ENCODE results near the gene TGFBRAP1.
"Not testable (repeated sequence)": the region's sequence is repeated elsewhere in the genome, so short reads cannot be mapped to it uniquely, and the experiment has no call there.

TGFBRAP1 gene

GRCh38 chr2:105329197-105329554 lies 359 bp downstream of the TGFBRAP1 start:
- Mint-ChIP-seq H3K4me1 (ENCODE audit: low read depth) (peaks cover 44% of the 10 kb centered on the region), H3K4me3 (peak overlapping the region; percentile 96), H3K27ac (peak overlapping the region; percentile 96), H3K9me3 (ENCODE audit: low read depth) (no peaks in the 10 kb centered on the region), H3K27me3 (no peaks in the 10 kb centered on the region), H3K36me3 (peaks cover 3% of the 10 kb centered on the region)

DNA sequence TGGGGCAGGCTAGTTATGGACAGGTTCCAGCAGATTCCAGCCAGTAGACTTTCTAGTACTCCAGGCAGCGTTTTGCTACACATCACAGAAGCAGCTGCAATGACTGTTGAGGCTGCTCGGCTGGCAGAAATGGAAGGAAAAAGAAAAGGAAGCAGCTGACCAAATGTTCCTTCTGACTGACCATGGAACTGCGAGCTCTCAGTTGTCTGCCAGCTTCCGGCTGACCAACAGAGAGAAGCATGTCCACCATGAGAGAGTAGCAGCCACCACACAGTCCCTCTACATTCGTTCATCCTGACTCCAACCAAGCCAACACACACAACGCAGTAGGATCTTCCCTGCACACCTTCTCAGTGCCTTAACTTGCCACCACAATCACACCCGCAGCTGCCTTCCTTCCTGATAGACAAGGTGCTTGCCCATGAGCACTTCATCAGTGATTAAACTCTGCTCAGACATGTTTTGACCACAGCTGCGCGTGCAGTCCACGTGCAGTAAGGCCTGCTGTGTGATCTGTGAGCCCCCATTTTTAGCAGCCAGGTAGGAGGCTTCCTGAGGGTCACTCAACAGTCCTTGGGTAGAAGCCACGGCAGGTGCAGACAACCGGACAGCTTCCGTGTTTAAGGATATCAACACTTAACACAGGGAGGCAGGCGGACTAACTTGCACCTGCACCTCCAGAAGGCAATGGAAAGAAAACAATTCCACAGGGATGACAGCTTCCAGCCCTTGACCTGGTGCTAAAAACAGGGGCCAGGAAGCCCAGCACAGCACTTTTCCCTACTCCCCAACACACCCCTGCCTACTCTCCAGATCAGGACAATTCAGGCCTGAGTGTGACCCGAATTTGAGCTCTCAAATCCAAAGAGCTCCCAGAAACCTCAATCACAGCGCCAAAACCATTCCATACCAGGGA lies 996 bp downstream of the TGFBRAP1 start:
- peak overlapping the region; percentile 96 for H3K4me3 Mint-ChIP-seq
- no peaks in the 10 kb centered on the region for H3K9me3 Mint-ChIP-seq (ENCODE audit: low read depth)
- no peaks in the 10 kb centered on the region for H3K27me3 Mint-ChIP-seq
- H3K36me3 Mint-ChIP-seq, result peaks cover 3% of the 10 kb centered on the region
- H3K27ac Mint-ChIP-seq, result peak overlapping the region; percentile 96
- peaks cover 50% of the 10 kb centered on the region for H3K4me1 Mint-ChIP-seq (ENCODE audit: low read depth)

- peaks cover 59% of the 10 kb centered on the region for H3K4me1 Mint-ChIP-seq (ENCODE audit: low read depth)
- peak overlapping the region; percentile 96 for H3K27ac Mint-ChIP-seq
- peak overlapping the region; percentile 96 for H3K4me3 Mint-ChIP-seq
- H3K36me3 Mint-ChIP-seq, result peaks cover 3% of the 10 kb centered on the region
- H3K9me3 Mint-ChIP-seq (ENCODE audit: low read depth), result no peaks in the 10 kb centered on the region
- H3K27me3 Mint-ChIP-seq, result no peaks in the 10 kb centered on the region
Measured at GRCh38 chr2:105327690-105328089, 1.8 kb downstream of the TGFBRAP1 start.

- Mint-ChIP-seq H3K4me1 (ENCODE audit: low read depth) (peaks cover 63% of the 10 kb centered on the region), H3K27ac (peak overlapping the region; percentile 96)
- H3K36me3 Mint-ChIP-seq; H3K9me3 Mint-ChIP-seq (ENCODE audit: low read depth); H3K4me3 Mint-ChIP-seq; H3K27me3 Mint-ChIP-seq: not testable (repeated sequence)
Measured at GRCh38 chr2:105327271-105327670, 2.3 kb downstream of the TGFBRAP1 start.

DNA sequence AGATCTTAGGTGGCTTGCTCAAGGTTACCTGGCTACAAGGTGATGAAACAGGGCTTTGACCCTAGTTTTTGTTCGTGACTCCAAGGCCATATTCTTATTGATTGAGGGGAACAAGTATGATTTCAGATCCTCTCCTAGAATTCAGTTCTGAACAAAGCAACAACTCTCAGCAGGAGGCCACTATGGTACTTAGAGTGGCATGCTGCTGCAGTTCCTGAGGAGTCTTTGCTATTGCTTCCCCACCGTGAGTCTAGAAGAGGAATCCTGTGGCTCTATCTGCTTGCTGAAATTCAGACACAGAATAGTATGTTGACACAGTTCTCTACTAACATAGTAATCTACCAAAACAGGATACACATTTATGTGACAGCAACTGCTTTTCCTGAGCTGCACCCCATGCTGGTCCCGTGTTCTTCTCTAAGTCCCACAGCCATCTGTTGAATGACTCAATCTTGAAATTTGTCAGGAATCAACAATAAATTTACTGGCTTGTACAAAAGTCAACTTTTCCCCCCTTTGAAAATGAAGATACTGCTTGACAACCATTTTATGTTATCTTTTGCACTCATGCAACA lies 4.1 kb downstream of the TGFBRAP1 start:
- Mint-ChIP-seq H3K27me3 (no peaks in the 10 kb centered on the region), H3K36me3 (peaks cover 3% of the 10 kb centered on the region), H3K27ac (no peak overlapping the region), H3K9me3 (ENCODE audit: low read depth) (no peaks in the 10 kb centered on the region), H3K4me3 (no peak overlapping the region), H3K4me1 (ENCODE audit: low read depth) (peaks cover 65% of the 10 kb centered on the region)

DNA sequence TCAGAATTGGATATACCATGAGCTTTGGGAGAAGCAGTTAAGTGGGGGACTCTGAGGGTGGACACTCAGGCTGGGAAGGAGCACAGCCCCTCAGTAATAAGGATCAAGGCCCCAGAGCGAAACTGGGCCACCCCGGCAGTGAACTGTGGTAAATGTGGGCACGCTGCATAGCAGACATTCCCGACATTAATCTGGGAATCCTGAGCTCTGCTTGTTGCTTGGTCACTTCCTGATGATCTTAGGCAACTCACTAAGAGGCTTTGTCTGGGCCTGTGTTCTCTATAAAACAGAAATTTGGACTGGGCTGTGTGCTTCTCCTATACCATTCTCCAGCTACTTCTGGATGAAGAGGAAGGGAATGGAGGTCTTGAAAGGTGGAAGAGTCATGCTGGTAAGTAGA lies 4.8 kb downstream of the TGFBRAP1 start:
- no peaks in the 10 kb centered on the region for H3K9me3 Mint-ChIP-seq (ENCODE audit: low read depth)
- no peak overlapping the region for H3K4me3 Mint-ChIP-seq
- H3K36me3 Mint-ChIP-seq, result peaks cover 3% of the 10 kb centered on the region
- H3K4me1 Mint-ChIP-seq (ENCODE audit: low read depth), result peaks cover 65% of the 10 kb centered on the region
- H3K27ac Mint-ChIP-seq, result peak overlapping the region; percentile 4
- no peaks in the 10 kb centered on the region for H3K27me3 Mint-ChIP-seq

DNA sequence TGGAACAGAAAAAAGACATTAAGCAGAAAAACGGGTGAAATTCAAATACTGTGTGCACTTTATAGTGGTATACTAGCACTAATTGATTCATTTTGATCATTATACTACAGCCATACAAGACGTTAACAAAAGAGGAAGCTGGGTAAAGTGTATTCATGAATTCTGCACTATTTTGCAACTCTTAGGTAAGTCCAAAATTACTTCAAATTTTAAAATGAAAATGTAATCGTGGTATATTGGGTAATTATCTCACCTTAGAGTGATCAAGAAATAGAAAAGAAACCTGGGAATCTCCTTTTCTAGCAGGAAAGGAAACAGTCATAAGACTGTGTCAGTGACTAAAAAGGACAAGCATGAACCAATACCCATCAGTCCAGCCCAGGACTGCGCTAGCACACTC lies 5.4 kb downstream of the TGFBRAP1 start:
- no peak overlapping the region for H3K4me3 Mint-ChIP-seq
- H3K4me1 Mint-ChIP-seq (ENCODE audit: low read depth), result peaks cover 64% of the 10 kb centered on the region
- H3K9me3 Mint-ChIP-seq (ENCODE audit: low read depth), result no peaks in the 10 kb centered on the region
- H3K27me3 Mint-ChIP-seq, result no peaks in the 10 kb centered on the region
- H3K36me3 Mint-ChIP-seq, result peaks cover 3% of the 10 kb centered on the region
- peak overlapping the region; percentile 9 for H3K27ac Mint-ChIP-seq

- H3K27me3 Mint-ChIP-seq, result no peaks in the 10 kb centered on the region
- H3K9me3 Mint-ChIP-seq (ENCODE audit: low read depth), result no peaks in the 10 kb centered on the region
- peaks cover 59% of the 10 kb centered on the region for H3K4me1 Mint-ChIP-seq (ENCODE audit: low read depth)
- no peaks in the 10 kb centered on the region for H3K36me3 Mint-ChIP-seq
- H3K4me3 Mint-ChIP-seq, result no peak overlapping the region
- peak overlapping the region; percentile 12 for H3K27ac Mint-ChIP-seq
Measured at GRCh38 chr2:105323111-105323510, 6.4 kb downstream of the TGFBRAP1 start.

- no peaks in the 10 kb centered on the region for H3K9me3 Mint-ChIP-seq (ENCODE audit: low read depth)
- no peaks in the 10 kb centered on the region for H3K27me3 Mint-ChIP-seq
- H3K36me3 Mint-ChIP-seq, result no peaks in the 10 kb centered on the region
- H3K4me3 Mint-ChIP-seq, result no peak overlapping the region
- peaks cover 59% of the 10 kb centered on the region for H3K4me1 Mint-ChIP-seq (ENCODE audit: low read depth)
- H3K27ac Mint-ChIP-seq, result peak overlapping the region; percentile 5
Measured at GRCh38 chr2:105321875-105322646, 7.5 kb downstream of the TGFBRAP1 start.

GRCh38 chr2:105320651-105321215 lies 8.8 kb downstream of the TGFBRAP1 start:
- Mint-ChIP-seq H3K27me3 (no peaks in the 10 kb centered on the region), H3K4me3 (no peak overlapping the region), H3K4me1 (ENCODE audit: low read depth) (peaks cover 56% of the 10 kb centered on the region), H3K27ac (no peak overlapping the region), H3K36me3 (no peaks in the 10 kb centered on the region), H3K9me3 (ENCODE audit: low read depth) (no peaks in the 10 kb centered on the region)

- Mint-ChIP-seq H3K9me3 (ENCODE audit: low read depth) (no peaks in the 10 kb centered on the region), H3K4me3 (no peak overlapping the region), H3K4me1 (ENCODE audit: low read depth) (peaks cover 46% of the 10 kb centered on the region)
Measured at GRCh38 chr2:105317937-105318336, 11.6 kb downstream of the TGFBRAP1 start.

DNA sequence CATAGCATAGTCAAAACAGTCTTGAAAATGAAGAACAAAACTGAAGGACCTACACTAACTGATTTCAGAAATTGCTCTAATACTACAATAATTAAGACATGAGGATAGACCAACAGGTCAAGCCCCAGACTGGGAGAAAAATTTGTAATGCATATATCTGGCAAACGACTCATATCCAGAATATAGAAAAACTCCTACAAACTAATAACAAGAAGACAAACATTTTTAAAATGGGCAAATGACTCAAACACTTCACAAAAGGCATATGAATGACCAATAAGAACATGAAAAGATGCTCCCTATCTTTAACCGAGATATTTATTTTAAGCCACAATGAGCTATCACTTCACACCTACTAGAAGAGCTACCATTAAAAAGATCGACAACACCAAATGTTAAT lies 14.2 kb downstream of the TGFBRAP1 start:
- Mint-ChIP-seq H3K4me1 (ENCODE audit: low read depth) (peaks cover 36% of the 10 kb centered on the region), H3K36me3 (no peaks in the 10 kb centered on the region), H3K27me3 (no peaks in the 10 kb centered on the region), H3K27ac (no peak overlapping the region), H3K9me3 (ENCODE audit: low read depth) (no peaks in the 10 kb centered on the region), H3K4me3 (no peak overlapping the region)

More at GRCh38 chr2:105317937-105318336, 11.6 kb downstream of the TGFBRAP1 start:
- Mint-ChIP-seq H3K27ac (no peak overlapping the region), H3K36me3 (no peaks in the 10 kb centered on the region), H3K27me3 (no peaks in the 10 kb centered on the region)

GRCh38 chr2:105313877-105314276 lies 15.7 kb downstream of the TGFBRAP1 start:
- Mint-ChIP-seq H3K27ac (no peak overlapping the region), H3K4me3 (no peak overlapping the region), H3K36me3 (no peaks in the 10 kb centered on the region), H3K9me3 (ENCODE audit: low read depth) (no peaks in the 10 kb centered on the region), H3K4me1 (ENCODE audit: low read depth) (peaks cover 37% of the 10 kb centered on the region), H3K27me3 (no peaks in the 10 kb centered on the region)

DNA sequence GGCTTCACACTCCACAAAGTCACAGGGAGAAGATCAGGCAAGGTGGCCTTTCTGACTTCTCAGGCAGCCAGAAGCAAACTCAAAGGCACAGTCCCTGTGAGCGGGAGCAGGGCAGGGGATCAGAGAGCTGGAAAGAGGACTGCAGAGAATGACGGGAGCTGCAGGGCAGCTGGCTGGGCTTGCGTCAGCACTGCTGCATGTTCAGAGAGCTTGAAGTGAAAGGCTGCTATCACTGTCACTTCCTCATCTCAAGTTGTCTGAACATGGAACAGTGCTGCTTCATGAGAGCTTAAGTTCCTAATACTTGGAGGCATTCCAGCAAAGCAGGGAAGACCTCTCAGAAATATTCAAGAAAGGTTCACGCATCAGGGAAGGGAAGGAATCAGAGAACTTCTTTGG lies 20.4 kb downstream of the TGFBRAP1 start:
- Mint-ChIP-seq H3K4me1 (ENCODE audit: low read depth) (peaks cover 36% of the 10 kb centered on the region), H3K36me3 (peaks cover 2% of the 10 kb centered on the region), H3K4me3 (no peak overlapping the region), H3K27me3 (no peaks in the 10 kb centered on the region), H3K27ac (no peak overlapping the region), H3K9me3 (ENCODE audit: low read depth) (no peaks in the 10 kb centered on the region)

Measured in activated naive CD8-positive, alpha-beta T cell (primary cell).